Measurements from ENCODE around the gene PARP14.
"Not testable (repeated sequence)": the region's sequence is repeated elsewhere in the genome, so short reads cannot be mapped to it uniquely, and the experiment has no call there.

The PARP14 gene

DNA sequence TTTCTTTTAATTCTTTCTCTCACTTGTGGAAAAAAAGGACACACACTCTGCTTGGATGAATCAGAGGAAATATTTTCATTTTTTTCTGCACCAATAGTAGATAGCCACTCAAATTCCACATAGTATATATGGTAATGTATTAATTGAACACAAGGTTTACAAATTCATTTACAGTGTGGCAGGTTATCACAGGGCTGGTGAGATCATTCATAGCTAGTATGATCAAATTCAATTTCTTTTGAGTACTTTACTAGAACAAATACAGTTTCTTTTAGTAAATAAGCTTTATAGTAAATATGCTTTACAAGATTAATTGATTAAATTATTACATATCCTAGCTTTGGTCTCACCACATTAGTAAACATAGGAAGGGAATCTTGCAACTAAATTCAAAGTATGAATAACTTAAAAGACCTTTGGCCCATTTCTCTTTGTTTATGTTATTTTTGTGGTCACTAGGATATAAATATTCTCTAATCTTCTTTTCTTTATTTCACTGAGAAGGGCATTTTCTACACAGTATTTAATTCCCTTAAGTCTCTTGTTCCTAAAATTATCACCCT lies 40.1 kb upstream of the PARP14 start:
- Histone ChIP-seq H3K9ac (ENCODE audit: low read length) (no peak overlapping the region), H4K20me1 (ENCODE audit: insufficient read depth, low read length) (no peaks in the 10 kb centered on the region), H3K79me2 (ENCODE audit: low read length) (no peaks in the 10 kb centered on the region), H3F3A (ENCODE audit: insufficient read depth, low read length) (no peaks in the 10 kb centered on the region), H3K9me2 (replicated peaks; ENCODE audit: insufficient read depth, low read length) (no peaks in the 10 kb centered on the region), H3K4me3 (ENCODE audit: low read length) (no peak overlapping the region), H3K4me2 (ENCODE audit: low read depth, low read length) (no peak overlapping the region), H3K9me3 (replicated peaks; ENCODE audit: insufficient read depth, low read length) (no peaks in the 10 kb centered on the region), H3K4me1 (ENCODE audit: low read length) (no peaks in the 10 kb centered on the region; the same call in 1 of the 2 replicates), H2AFZ (ENCODE audit: low read length) (no peak overlapping the region), H3K27ac (ENCODE audit: low read length) (no peak overlapping the region), H3K36me3 (replicated peaks; ENCODE audit: insufficient read depth, low read length) (no peaks in the 10 kb centered on the region), H3K27me3 (replicated peaks; ENCODE audit: insufficient read depth, low read length) (no peaks in the 10 kb centered on the region)
- TF ChIP-seq, protein P1, sequence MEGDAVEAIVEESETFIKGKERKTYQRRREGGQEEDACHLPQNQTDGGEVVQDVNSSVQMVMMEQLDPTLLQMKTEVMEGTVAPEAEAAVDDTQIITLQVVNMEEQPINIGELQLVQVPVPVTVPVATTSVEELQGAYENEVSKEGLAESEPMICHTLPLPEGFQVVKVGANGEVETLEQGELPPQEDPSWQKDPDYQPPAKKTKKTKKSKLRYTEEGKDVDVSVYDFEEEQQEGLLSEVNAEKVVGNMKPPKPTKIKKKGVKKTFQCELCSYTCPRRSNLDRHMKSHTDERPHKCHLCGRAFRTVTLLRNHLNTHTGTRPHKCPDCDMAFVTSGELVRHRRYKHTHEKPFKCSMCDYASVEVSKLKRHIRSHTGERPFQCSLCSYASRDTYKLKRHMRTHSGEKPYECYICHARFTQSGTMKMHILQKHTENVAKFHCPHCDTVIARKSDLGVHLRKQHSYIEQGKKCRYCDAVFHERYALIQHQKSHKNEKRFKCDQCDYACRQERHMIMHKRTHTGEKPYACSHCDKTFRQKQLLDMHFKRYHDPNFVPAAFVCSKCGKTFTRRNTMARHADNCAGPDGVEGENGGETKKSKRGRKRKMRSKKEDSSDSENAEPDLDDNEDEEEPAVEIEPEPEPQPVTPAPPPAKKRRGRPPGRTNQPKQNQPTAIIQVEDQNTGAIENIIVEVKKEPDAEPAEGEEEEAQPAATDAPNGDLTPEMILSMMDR (IDR thresholded peaks at IDR 0.05; ENCODE audit: low read length): no peak
- no peak for TF ChIP-seq EZH2 (optimal IDR thresholded peaks at IDR 0.05; ENCODE audit: low read depth, low read length)
- TF ChIP-seq EZH2phosphoT487 (IDR thresholded peaks at IDR 0.05; ENCODE audit: low read length): no peak
- no peak for DNase-seq

DNA sequence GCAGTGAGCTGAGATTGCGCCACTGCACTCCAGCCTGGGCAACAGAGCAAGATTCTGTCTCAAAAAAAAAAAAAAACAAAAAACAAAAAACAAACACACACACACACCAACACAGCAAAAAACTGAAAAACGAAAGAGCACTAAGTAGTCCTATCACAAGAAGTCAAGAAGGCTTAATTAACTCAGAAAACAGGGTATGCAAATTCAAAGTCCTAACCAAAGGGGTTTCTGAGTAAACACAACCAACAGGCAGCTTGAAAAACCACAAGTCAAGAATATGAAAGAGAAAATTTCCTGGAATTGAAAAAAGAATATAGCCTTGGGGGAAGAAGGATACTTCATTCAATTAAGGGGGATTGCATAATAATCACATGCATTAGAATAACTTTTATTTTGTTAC lies 37.7 kb upstream of the PARP14 start:
- Histone ChIP-seq H3K9me3 (replicated peaks; ENCODE audit: insufficient read depth, low read length) (no peaks in the 10 kb centered on the region), H3K27me3 (replicated peaks; ENCODE audit: insufficient read depth, low read length) (no peaks in the 10 kb centered on the region), H3K4me3 (ENCODE audit: low read length) (no peak overlapping the region), H3K4me2 (ENCODE audit: low read depth, low read length) (0 out of 2 replicates have a peak overlapping the region, but pooled peaks have one; percentile 18), H3K36me3 (replicated peaks; ENCODE audit: insufficient read depth, low read length) (no peaks in the 10 kb centered on the region), H3K9me2 (replicated peaks; ENCODE audit: insufficient read depth, low read length) (no peaks in the 10 kb centered on the region), H3K79me2 (ENCODE audit: low read length) (no peaks in the 10 kb centered on the region), H3K9ac (ENCODE audit: low read length) (no peak overlapping the region), H4K20me1 (ENCODE audit: insufficient read depth, low read length) (no peaks in the 10 kb centered on the region), H3F3A (ENCODE audit: insufficient read depth, low read length) (no peaks in the 10 kb centered on the region), H3K27ac (ENCODE audit: low read length) (no peak overlapping the region), H3K4me1 (ENCODE audit: low read length) (no peaks in the 10 kb centered on the region; the same call in 1 of the 2 replicates), H2AFZ (ENCODE audit: low read length) (no peak overlapping the region)
- TF ChIP-seq EZH2phosphoT487 (IDR thresholded peaks at IDR 0.05; ENCODE audit: low read length) (no peak), EZH2 (optimal IDR thresholded peaks at IDR 0.05; ENCODE audit: low read depth, low read length) (no peak)
- TF ChIP-seq, protein P1 (IDR thresholded peaks at IDR 0.05; ENCODE audit: low read length): no peak
- peak; percentile 63 for DNase-seq

DNA sequence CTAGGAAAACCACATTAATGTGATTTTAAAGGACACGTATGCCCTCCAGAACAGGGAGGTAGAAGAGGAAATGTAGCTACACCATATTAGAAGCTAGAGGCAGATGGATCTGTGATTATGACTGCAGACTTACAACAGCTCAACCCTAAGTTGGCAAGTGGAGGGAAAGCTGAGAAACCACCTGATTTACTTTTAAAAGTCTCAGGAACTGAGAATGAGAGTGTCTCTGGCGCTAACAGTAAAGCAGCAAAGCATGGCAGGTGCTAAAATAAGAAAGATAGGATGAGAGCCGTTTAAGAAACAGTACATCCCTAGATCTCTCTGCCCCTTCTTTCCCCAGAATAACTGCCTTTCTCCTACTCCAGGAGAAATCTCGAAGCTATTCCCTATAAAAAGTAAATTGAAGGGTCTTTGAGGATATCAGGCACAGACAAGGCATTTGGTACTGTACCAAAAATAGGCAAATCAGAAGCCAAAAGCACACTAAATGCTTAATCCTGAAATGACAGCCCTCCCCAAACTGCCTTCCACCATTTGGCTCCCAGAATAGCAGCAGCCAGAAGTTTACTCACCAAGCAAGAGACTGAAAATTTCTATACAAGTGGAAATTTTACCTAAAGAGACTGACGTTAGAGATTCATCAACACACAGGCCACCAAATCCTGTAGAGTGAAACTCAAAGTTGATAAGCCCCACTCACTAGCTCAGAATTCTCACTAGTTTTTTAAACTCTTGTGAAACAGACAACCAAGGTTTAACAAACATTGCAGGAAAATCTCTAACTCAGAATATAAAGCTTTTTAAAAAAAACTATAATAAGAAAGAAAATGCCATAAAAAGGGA lies 34.3 kb upstream of the PARP14 start:
- Histone ChIP-seq H3K9me2 (replicated peaks; ENCODE audit: insufficient read depth, low read length) (no peaks in the 10 kb centered on the region), H3K9ac (ENCODE audit: low read length) (no peak overlapping the region), H3K4me1 (ENCODE audit: low read length) (no peaks in the 10 kb centered on the region; the same call in 1 of the 2 replicates), H3F3A (ENCODE audit: insufficient read depth, low read length) (no peaks in the 10 kb centered on the region), H3K4me2 (ENCODE audit: low read depth, low read length) (no peak overlapping the region), H3K79me2 (ENCODE audit: low read length) (no peaks in the 10 kb centered on the region), H4K20me1 (ENCODE audit: insufficient read depth, low read length) (no peaks in the 10 kb centered on the region), H2AFZ (ENCODE audit: low read length) (no peak overlapping the region), H3K4me3 (ENCODE audit: low read length) (no peak overlapping the region), H3K9me3 (replicated peaks; ENCODE audit: insufficient read depth, low read length) (no peaks in the 10 kb centered on the region), H3K27me3 (replicated peaks; ENCODE audit: insufficient read depth, low read length) (no peaks in the 10 kb centered on the region), H3K27ac (ENCODE audit: low read length) (no peak overlapping the region), H3K36me3 (replicated peaks; ENCODE audit: insufficient read depth, low read length) (no peaks in the 10 kb centered on the region)
- TF ChIP-seq EZH2 (optimal IDR thresholded peaks at IDR 0.05; ENCODE audit: low read depth, low read length) (no peak), EZH2phosphoT487 (IDR thresholded peaks at IDR 0.05; ENCODE audit: low read length) (no peak)
- TF ChIP-seq, protein P1 (IDR thresholded peaks at IDR 0.05; ENCODE audit: low read length): no peak
- DNase-seq: no peak

DNA sequence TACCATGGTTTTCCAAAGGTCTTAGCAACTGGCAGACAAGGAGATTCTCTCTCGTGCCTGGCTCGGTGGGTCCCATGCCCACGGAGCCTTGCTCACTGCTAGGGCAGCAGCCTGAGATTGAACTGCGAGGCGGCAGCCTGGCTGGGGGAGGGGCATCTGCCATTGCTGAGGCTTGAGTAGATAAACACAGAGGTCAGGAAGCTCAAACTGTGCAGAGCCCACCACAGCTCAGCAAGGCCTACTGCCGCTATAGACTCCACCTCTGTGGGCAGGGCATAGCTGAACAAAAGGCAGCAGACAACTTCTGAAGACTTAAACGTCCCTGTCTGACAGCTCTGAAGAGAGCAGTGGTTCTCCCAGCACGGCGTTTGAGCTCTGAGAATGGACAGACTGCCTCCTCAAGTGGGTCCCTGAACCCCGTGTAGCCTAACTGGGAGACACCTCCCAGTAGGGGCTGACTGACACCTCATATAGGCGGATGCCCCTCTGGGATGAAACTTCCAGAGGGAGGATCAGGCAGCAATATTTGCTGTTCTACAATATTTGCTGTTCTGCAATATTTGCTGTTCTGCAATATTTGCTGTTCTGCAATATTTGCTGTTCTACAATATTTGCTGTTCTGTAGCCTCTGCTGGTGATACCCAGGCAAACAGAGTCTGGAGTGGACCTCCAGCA lies 29.3 kb upstream of the PARP14 start:
- H4K20me1 ChIP-seq (ENCODE audit: insufficient read depth, low read length); H3K9me2 ChIP-seq (replicated peaks; ENCODE audit: insufficient read depth, low read length); H3K9me3 ChIP-seq (replicated peaks; ENCODE audit: insufficient read depth, low read length); H3K4me1 ChIP-seq (ENCODE audit: low read length); H3K79me2 ChIP-seq (ENCODE audit: low read length); H3K4me2 ChIP-seq (ENCODE audit: low read depth, low read length); H3K4me3 ChIP-seq (ENCODE audit: low read length); H3F3A ChIP-seq (ENCODE audit: insufficient read depth, low read length); H2AFZ ChIP-seq (ENCODE audit: low read length); H3K27ac ChIP-seq (ENCODE audit: low read length); DNase-seq; H3K27me3 ChIP-seq (replicated peaks; ENCODE audit: insufficient read depth, low read length); H3K9ac ChIP-seq (ENCODE audit: low read length); H3K36me3 ChIP-seq (replicated peaks; ENCODE audit: insufficient read depth, low read length): not testable (repeated sequence)

DNA sequence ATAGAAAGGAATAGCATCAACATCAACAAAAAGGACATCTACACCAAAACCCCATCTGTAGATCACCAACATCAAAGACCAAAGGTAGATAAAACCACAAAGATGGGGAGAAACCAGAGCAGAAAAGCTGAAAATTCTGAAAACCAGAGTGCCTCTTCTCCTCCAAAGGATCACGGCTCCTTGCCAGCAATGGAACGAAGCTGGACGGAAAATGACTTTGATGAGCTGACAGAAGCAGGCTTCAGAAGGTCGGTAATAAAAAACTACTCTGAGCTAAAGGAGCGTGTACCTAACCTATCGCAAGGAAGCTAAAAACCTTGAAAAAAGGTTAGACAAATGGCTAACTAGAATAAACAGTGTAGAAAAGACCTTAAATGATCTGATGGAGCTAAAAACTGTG lies 28.7 kb upstream of the PARP14 start:
- not testable (repeated sequence) for H3K27me3 ChIP-seq (replicated peaks; ENCODE audit: insufficient read depth, low read length); H3K9me3 ChIP-seq (replicated peaks; ENCODE audit: insufficient read depth, low read length); H3K79me2 ChIP-seq (ENCODE audit: low read length); H3K9me2 ChIP-seq (replicated peaks; ENCODE audit: insufficient read depth, low read length); H3K4me3 ChIP-seq (ENCODE audit: low read length); H3F3A ChIP-seq (ENCODE audit: insufficient read depth, low read length); H3K36me3 ChIP-seq (replicated peaks; ENCODE audit: insufficient read depth, low read length); H3K4me1 ChIP-seq (ENCODE audit: low read length); H3K9ac ChIP-seq (ENCODE audit: low read length); H3K4me2 ChIP-seq (ENCODE audit: low read depth, low read length); DNase-seq; H2AFZ ChIP-seq (ENCODE audit: low read length); H4K20me1 ChIP-seq (ENCODE audit: insufficient read depth, low read length); H3K27ac ChIP-seq (ENCODE audit: low read length)
